SH-SY5Y (cell line): ENCODE data around the gene SCAF8.

ENCODE experiments used
- GATA2 ChIP-seq: IDR thresholded peaks from 2 replicates; pipeline ENCODE4 v1.6.1; 2011; ENCODE audit warnings: mild to moderate bottlenecking, low read depth, low read length
- GATA3 ChIP-seq: IDR thresholded peaks from 2 replicates; pipeline ENCODE4 v1.6.1; 2011; ENCODE audit warnings: low read depth, mild to moderate bottlenecking, low read length, moderate library complexity

DNA sequence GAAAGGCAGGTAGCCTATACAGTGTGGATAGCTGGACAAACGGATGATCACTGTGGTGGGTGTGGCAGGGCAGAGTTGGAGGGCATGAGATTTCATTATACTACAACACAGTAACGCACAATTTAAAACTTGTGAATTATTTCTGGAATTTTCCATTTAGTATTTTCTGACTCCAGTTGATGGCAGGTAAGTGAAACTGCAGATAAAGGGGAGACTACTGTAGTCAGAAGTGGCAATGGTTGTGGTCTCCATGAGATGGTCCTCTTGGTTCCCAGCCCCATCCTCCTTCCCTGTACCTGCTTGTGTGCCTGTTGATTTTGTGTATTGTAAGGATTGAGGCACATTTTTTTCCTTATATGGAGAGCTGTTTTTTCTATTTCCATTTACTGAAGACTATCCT, 22.5 kb upstream of the SCAF8 start:
- TF ChIP-seq GATA2 (no peak), GATA3 (no peak)
